Liver (tissue), 9 donors: Measurements from ENCODE around the gene THSD7B. TPM values are rescaled to one million over a fixed set of nuclear protein-coding genes. Genes with fewer than 3 reads are reported as not detected.
"Not testable (repeated sequence)": the region's sequence is repeated elsewhere in the genome, so short reads cannot be mapped to it uniquely, and the experiment has no call there.

Experiments
- DNase-seq: peaks from one replicate; pipeline ENCODE4 v3.0.0-alpha.2; 2017; ENCODE audit warnings: low spot score
- H3K27ac ChIP-seq, 2 donors: one replicate each; pipeline ENCODE4 v1.7.0; 2013; ENCODE audit warnings: inconsistent platforms in 2 of 2, low read length in 2 of 2, control low read depth in 1 of 2, low read depth in 1 of 2, mild to moderate bottlenecking in 1 of 2
- H3K27me3 ChIP-seq, 4 donors: one replicate each; pipeline versions ENCODE4 v1.6.1 to v1.7.0; 2013; ENCODE audit warnings: low read length in 3 of 4, inconsistent platforms in 1 of 4, mild to moderate bottlenecking in 1 of 4, moderate library complexity in 1 of 4; ENCODE audit not compliant: control insufficient read depth in 4 of 4, insufficient read depth in 4 of 4
- H3K36me3 ChIP-seq, 4 donors: one replicate each; pipeline versions ENCODE4 v1.6.1 to v1.7.0; 2013; ENCODE audit warnings: low read length in 3 of 4, mild to moderate bottlenecking in 3 of 4, low read depth in 1 of 4, moderate library complexity in 1 of 4; ENCODE audit not compliant: control insufficient read depth in 4 of 4, insufficient read depth in 3 of 4
- H3K4me1 ChIP-seq, 4 donors: one replicate each; pipeline versions ENCODE4 v1.6.1 to v1.7.0; 2013; ENCODE audit warnings: low read length in 3 of 4, mild to moderate bottlenecking in 3 of 4, moderate library complexity in 1 of 4; ENCODE audit not compliant: control insufficient read depth in 4 of 4, insufficient read depth in 4 of 4
- H3K4me3 ChIP-seq, 3 donors: one replicate each; pipeline versions ENCODE4 v1.6.1 to v1.7.0; 2013; ENCODE audit warnings: low read length in 3 of 3, control low read depth in 1 of 3, low read depth in 1 of 3, mild to moderate bottlenecking in 1 of 3
- H3K9ac ChIP-seq, 2 donors: one replicate each; pipeline ENCODE4 v1.7.0; 2013; ENCODE audit warnings: low read length in 2 of 2, mild to moderate bottlenecking in 2 of 2, moderate library complexity in 2 of 2, control low read depth in 1 of 2, low read depth in 1 of 2
- H3K9me3 ChIP-seq, 4 donors: one replicate each; pipeline versions ENCODE4 v1.6.1 to v1.7.0; 2013; ENCODE audit warnings: low read length in 3 of 4; ENCODE audit not compliant: control insufficient read depth in 4 of 4
- EGR1 ChIP-seq, 2 donors: IDR thresholded peaks; 2 replicates each; pipeline ENCODE4 v1.6.1; 2016 to 2018; ENCODE audit warnings: antibody characterized with exemption in 2 of 2, low read depth in 2 of 2
- FOXA1 ChIP-seq: IDR thresholded peaks from 2 replicates; pipeline ENCODE4 v1.6.1; 2016; ENCODE audit warnings: antibody characterized with exemption
- FOXA2 ChIP-seq: IDR thresholded peaks from 2 replicates; pipeline ENCODE4 v1.6.1; 2016; ENCODE audit warnings: antibody characterized with exemption
- GABPA ChIP-seq, 2 donors: IDR thresholded peaks in 1 of 2; conservative IDR thresholded peaks in 1 of 2; 2 replicates each; pipeline ENCODE4 v1.6.1; 2016; ENCODE audit warnings: antibody characterized with exemption in 2 of 2, mild to moderate bottlenecking in 1 of 2, moderate library complexity in 1 of 2
- HNF4A ChIP-seq, 2 donors: conservative IDR thresholded peaks; 2 replicates each; pipeline ENCODE4 v1.6.1; 2016; ENCODE audit warnings: antibody characterized with exemption in 2 of 2, mild to moderate bottlenecking in 2 of 2
- HNF4G ChIP-seq: IDR thresholded peaks from 2 replicates; pipeline ENCODE4 v1.6.1; 2016; ENCODE audit warnings: antibody characterized with exemption
- JUND ChIP-seq, 2 donors: IDR thresholded peaks; 2 replicates each; pipeline ENCODE4 v1.6.1; 2016; ENCODE audit warnings: antibody characterized with exemption in 2 of 2
- NR2F2 ChIP-seq: IDR thresholded peaks from 2 replicates; pipeline ENCODE4 v1.6.1; 2016; ENCODE audit warnings: antibody characterized with exemption
- RAD21 ChIP-seq, 2 donors: IDR thresholded peaks; 2 replicates each; pipeline ENCODE4 v1.6.1; 2016; ENCODE audit warnings: antibody characterized with exemption in 2 of 2, mild to moderate bottlenecking in 2 of 2
- RXRA ChIP-seq, 2 donors: IDR thresholded peaks; 2 replicates each; pipeline ENCODE4 v1.6.1; 2017 to 2018; ENCODE audit warnings: antibody characterized with exemption in 2 of 2, mild to moderate bottlenecking in 1 of 2
- SP1 ChIP-seq: IDR thresholded peaks from 2 replicates; pipeline ENCODE4 v1.6.1; 2018; ENCODE audit warnings: antibody characterized with exemption, mild to moderate bottlenecking
- TAF1 ChIP-seq: conservative IDR thresholded peaks from 2 replicates; pipeline ENCODE4 v1.6.1; 2016; ENCODE audit warnings: antibody characterized with exemption, mild to moderate bottlenecking
- YY1 ChIP-seq: IDR thresholded peaks from 2 replicates; pipeline ENCODE4 v1.6.1; 2016; ENCODE audit warnings: antibody characterized with exemption, mild to moderate bottlenecking
- WGBS: extraction: QIAGEN DNeasy Blood & Tissue Kit; methylation state at CpG from one replicate; pipeline ENCODE4 v1.1.7; 2013; 5-methylcytosine and 5-hydroxymethylcytosine counted together
- polyA plus RNA-seq, 2 donors: library from polyadenylated mRNA; stranded (reverse) in 1 of 2; unstranded in 1 of 2; fragments of 200-250 nt in 1 of 2; fragments of >200 nt in 1 of 2; fragmentation: Nextera tagmentation in 1 of 2; extraction: Ambion mirVana in 1 of 2; gene quantifications; one replicate each; pipeline versions ENCODE4 v1.2.1 to v1.2.3, GENCODE V29; 2013 to 2015
- total RNA-seq, 2 donors: library from RNA; depleted of rRNA; stranded (reverse); fragments of >200 nt; gene quantifications; one replicate each; pipeline ENCODE4 v1.2.3, GENCODE V29; 2014
- TF ChIP-seq, protein P1 (sequence below): IDR thresholded peaks from 2 replicates; pipeline ENCODE4 v1.6.1; 2016; ENCODE audit warnings: antibody characterized with exemption
- TF ChIP-seq, protein P2 (sequence below): IDR thresholded peaks from 2 replicates; pipeline ENCODE4 v1.6.1; 2016; ENCODE audit warnings: antibody characterized with exemption
- TF ChIP-seq, protein P3 (sequence below): IDR thresholded peaks from 2 replicates; pipeline ENCODE4 v1.6.1; 2016; ENCODE audit warnings: antibody characterized with exemption
- TF ChIP-seq, protein P4 (sequence below): fragments of 150-350 bp; IDR thresholded peaks from 2 replicates; pipeline ENCODE4 v1.5.1; 2017; ENCODE audit warnings: improper control_type of control experiment, low read depth, low read length; ENCODE audit not compliant: missing input control
- TF ChIP-seq, protein P5 (sequence below): IDR thresholded peaks from 2 replicates; pipeline ENCODE4 v1.6.1; 2016; ENCODE audit warnings: antibody characterized with exemption, mild to moderate bottlenecking
- donor health status: healthy.
- donor health status: healthy.
- donor health status: healthy.
- donor health status: healthy.
- donor health status: healthy.

THSD7B gene
- total and polyA plus RNA-seq, 4 donors: 0.01 to 0.75 (median 0.42) TPM; not detected in 1

DNA sequence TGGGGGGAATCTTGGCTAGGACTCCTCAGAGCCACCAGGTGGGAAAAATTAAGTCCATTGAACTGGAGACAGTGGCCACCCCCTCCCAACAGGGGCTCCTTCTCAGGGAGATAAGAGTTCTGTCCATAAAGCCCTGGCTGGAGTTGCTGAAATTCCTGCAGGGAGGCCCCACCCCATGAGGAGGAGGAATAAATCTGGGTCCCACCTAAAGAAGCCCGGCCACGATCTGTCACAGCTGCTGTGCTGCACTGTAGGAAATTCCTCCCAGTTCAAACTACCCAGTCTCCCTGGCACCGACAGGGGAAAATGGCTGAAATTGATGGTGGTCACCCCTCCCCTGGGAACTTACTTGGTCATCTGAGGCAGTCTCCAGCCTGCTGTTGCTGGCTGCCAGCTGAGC is 215.0 kb downstream of the THSD7B start:
- Histone ChIP-seq H3K9ac (no peak overlapping the region), H3K4me1 (no peaks in the 10 kb centered on the region), H3K36me3 (no peaks in the 10 kb centered on the region), H3K27me3 (no peaks in the 10 kb centered on the region), H3K27ac (no peak overlapping the region), H3K9me3 (no peaks in the 10 kb centered on the region), H3K4me3 (no peak overlapping the region)
- no peak for DNase-seq
- 92% methylated on average over 3 of the region's 3 CpGs for WGBS
- TF ChIP-seq, protein P1, sequence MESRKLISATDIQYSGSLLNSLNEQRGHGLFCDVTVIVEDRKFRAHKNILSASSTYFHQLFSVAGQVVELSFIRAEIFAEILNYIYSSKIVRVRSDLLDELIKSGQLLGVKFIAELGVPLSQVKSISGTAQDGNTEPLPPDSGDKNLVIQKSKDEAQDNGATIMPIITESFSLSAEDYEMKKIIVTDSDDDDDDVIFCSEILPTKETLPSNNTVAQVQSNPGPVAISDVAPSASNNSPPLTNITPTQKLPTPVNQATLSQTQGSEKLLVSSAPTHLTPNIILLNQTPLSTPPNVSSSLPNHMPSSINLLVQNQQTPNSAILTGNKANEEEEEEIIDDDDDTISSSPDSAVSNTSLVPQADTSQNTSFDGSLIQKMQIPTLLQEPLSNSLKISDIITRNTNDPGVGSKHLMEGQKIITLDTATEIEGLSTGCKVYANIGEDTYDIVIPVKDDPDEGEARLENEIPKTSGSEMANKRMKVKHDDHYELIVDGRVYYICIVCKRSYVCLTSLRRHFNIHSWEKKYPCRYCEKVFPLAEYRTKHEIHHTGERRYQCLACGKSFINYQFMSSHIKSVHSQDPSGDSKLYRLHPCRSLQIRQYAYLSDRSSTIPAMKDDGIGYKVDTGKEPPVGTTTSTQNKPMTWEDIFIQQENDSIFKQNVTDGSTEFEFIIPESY: no peak
- TF ChIP-seq FOXA2 (no peak), RXRA (IDR thresholded peaks at IDR 0.05) (no peak), GABPA (IDR thresholded peaks at IDR 0.05 in 1 of 2, conservative IDR thresholded peaks at IDR 0.05 in 1 of 2) (no peak), JUND (IDR thresholded peaks at IDR 0.05) (no peak), HNF4G (no peak), SP1 (no peak), EGR1 (IDR thresholded peaks at IDR 0.05; ENCODE audit: low read depth in 2 of 2) (no peak), YY1 (no peak), FOXA1 (no peak), NR2F2 (no peak), RAD21 (IDR thresholded peaks at IDR 0.05) (no peak), HNF4A (conservative IDR thresholded peaks at IDR 0.05) (no peak), TAF1 (no peak)
- TF ChIP-seq, protein P2, sequence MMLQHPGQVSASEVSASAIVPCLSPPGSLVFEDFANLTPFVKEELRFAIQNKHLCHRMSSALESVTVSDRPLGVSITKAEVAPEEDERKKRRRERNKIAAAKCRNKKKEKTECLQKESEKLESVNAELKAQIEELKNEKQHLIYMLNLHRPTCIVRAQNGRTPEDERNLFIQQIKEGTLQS: no peak
- TF ChIP-seq, protein P3, sequence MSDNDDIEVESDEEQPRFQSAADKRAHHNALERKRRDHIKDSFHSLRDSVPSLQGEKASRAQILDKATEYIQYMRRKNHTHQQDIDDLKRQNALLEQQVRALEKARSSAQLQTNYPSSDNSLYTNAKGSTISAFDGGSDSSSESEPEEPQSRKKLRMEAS: no peak
- TF ChIP-seq, protein P4, sequence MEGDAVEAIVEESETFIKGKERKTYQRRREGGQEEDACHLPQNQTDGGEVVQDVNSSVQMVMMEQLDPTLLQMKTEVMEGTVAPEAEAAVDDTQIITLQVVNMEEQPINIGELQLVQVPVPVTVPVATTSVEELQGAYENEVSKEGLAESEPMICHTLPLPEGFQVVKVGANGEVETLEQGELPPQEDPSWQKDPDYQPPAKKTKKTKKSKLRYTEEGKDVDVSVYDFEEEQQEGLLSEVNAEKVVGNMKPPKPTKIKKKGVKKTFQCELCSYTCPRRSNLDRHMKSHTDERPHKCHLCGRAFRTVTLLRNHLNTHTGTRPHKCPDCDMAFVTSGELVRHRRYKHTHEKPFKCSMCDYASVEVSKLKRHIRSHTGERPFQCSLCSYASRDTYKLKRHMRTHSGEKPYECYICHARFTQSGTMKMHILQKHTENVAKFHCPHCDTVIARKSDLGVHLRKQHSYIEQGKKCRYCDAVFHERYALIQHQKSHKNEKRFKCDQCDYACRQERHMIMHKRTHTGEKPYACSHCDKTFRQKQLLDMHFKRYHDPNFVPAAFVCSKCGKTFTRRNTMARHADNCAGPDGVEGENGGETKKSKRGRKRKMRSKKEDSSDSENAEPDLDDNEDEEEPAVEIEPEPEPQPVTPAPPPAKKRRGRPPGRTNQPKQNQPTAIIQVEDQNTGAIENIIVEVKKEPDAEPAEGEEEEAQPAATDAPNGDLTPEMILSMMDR: no peak
- TF ChIP-seq, protein P5, sequence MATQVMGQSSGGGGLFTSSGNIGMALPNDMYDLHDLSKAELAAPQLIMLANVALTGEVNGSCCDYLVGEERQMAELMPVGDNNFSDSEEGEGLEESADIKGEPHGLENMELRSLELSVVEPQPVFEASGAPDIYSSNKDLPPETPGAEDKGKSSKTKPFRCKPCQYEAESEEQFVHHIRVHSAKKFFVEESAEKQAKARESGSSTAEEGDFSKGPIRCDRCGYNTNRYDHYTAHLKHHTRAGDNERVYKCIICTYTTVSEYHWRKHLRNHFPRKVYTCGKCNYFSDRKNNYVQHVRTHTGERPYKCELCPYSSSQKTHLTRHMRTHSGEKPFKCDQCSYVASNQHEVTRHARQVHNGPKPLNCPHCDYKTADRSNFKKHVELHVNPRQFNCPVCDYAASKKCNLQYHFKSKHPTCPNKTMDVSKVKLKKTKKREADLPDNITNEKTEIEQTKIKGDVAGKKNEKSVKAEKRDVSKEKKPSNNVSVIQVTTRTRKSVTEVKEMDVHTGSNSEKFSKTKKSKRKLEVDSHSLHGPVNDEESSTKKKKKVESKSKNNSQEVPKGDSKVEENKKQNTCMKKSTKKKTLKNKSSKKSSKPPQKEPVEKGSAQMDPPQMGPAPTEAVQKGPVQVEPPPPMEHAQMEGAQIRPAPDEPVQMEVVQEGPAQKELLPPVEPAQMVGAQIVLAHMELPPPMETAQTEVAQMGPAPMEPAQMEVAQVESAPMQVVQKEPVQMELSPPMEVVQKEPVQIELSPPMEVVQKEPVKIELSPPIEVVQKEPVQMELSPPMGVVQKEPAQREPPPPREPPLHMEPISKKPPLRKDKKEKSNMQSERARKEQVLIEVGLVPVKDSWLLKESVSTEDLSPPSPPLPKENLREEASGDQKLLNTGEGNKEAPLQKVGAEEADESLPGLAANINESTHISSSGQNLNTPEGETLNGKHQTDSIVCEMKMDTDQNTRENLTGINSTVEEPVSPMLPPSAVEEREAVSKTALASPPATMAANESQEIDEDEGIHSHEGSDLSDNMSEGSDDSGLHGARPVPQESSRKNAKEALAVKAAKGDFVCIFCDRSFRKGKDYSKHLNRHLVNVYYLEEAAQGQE: no peak

DNA sequence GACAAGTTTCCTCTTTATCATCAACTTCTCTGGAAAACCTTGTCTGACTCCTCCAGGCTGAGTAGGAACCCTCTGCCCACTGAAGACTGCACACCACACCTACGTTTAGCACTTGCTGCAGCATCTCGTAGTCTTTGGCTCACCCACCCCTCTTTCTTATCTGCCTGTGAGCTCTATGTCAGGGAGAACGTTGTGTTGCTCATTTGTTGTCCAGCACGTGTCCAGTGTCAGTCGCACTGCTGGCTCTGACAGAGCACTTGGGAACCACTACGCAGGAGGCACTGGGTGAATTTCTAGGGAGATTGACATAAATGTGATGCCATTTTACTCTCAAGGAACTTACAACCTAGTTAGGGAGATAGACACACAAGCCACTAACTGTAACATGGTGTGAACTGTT is 216.3 kb downstream of the THSD7B start:
- not testable (repeated sequence) for H3K9ac ChIP-seq, H3K4me1 ChIP-seq, H3K4me3 ChIP-seq, DNase-seq, H3K27me3 ChIP-seq, H3K27ac ChIP-seq, H3K9me3 ChIP-seq, H3K36me3 ChIP-seq
- 84% methylated on average over 6 of the region's 6 CpGs for WGBS
